IMR-90 (cell line): Measurements from ENCODE around the gene FBRSL1. TPM values are rescaled to one million over a fixed set of nuclear protein-coding genes. Genes with fewer than 3 reads are reported as not detected.

Source experiments
- ATAC-seq: fragments of 200-7000 bp; cut with Tn5 transposase; 2 replicates; pipeline ENCODE4 v1.9.1; 2020; ENCODE audit warnings: low read depth, mild to moderate bottlenecking, moderate library complexity
- BruUV-seq: library from RNA; stranded (reverse); fragments of 400-500 nt; replicated peaks from 2 replicates; lab custom pipeline; 2021; lab: Mats Ljungman, UMichigan
- CTCF ChIA-PET: fragments of 300-600 bp; formaldehyde crosslinking; extraction: SDS; loops from one replicate; lab custom pipeline; 2021; ENCODE audit warnings: antibody characterized with exemption; lab: Yijun Ruan, JAX
- POLR2A ChIA-PET: fragments of 300-600 bp; sonication (Branson Sonifier 250); formaldehyde crosslinking; loops from one replicate; lab custom pipeline; 2022; ENCODE audit warnings: antibody characterized with exemption; ENCODE audit not compliant: unreplicated experiment; lab: Charles Lee
- DNase-seq: peaks from one replicate; pipeline ENCODE4 v3.0.0; 2013
- H2AFZ ChIP-seq: replicated peaks from 2 replicates; pipeline ENCODE3; 2013; ENCODE audit warnings: low read length, mild to moderate bottlenecking; ENCODE audit not compliant: poor library complexity
- H2AK5ac ChIP-seq: 2 replicates; pipeline ENCODE4 v1.6.1; 2013; ENCODE audit warnings: low read depth, low read length, inconsistent platforms
- H2AK9ac ChIP-seq: replicated peaks from 2 replicates; pipeline ENCODE3; 2013; ENCODE audit warnings: mild to moderate bottlenecking, low read depth, low read length, moderate library complexity; ENCODE audit not compliant: poor library complexity
- H2BK120ac ChIP-seq: 2 replicates; pipeline ENCODE4 v1.6.1; 2013; ENCODE audit warnings: low read depth, low read length, inconsistent platforms
- H2BK15ac ChIP-seq: 3 replicates; pipeline ENCODE4 v1.6.1; 2013; ENCODE audit warnings: low read depth, low read length, inconsistent platforms
- H2BK20ac ChIP-seq: 2 replicates; pipeline ENCODE4 v1.6.1; 2013; ENCODE audit warnings: low read depth, mild to moderate bottlenecking, inconsistent platforms, low read length, moderate library complexity
- H2BK5ac ChIP-seq: 2 replicates; pipeline ENCODE4 v1.6.1; 2013; ENCODE audit warnings: mild to moderate bottlenecking, low read depth, low read length, inconsistent platforms; ENCODE audit not compliant: poor library complexity, severe bottlenecking
- H3K14ac ChIP-seq: replicated peaks from 2 replicates; pipeline ENCODE4 v1.6.1; 2013; ENCODE audit warnings: low read depth, low read length, inconsistent platforms
- H3K18ac ChIP-seq: 2 replicates; pipeline ENCODE4 v1.6.1; 2013; ENCODE audit warnings: low read depth, low read length, control low read depth
- H3K23ac ChIP-seq: 2 replicates; pipeline ENCODE4 v1.6.1; 2013; ENCODE audit warnings: low read depth, low read length, inconsistent platforms
- H3K27ac ChIP-seq: 2 replicates; pipeline ENCODE4 v1.5.1; 2013; ENCODE audit warnings: mild to moderate bottlenecking, control low read depth, low read length; ENCODE audit not compliant: insufficient read depth
- H3K27me3 ChIP-seq: 2 replicates; pipeline ENCODE4 v1.6.1; 2013; ENCODE audit warnings: low read length; ENCODE audit not compliant: control insufficient read depth, insufficient read depth
- H3K36me3 ChIP-seq: 2 replicates; pipeline ENCODE4 v1.6.1; 2013; ENCODE audit warnings: low read length, mixed read lengths; ENCODE audit not compliant: control insufficient read depth, insufficient read depth
- H3K4ac ChIP-seq: 2 replicates; pipeline ENCODE4 v1.6.1; 2013; ENCODE audit warnings: low read depth, low read length, inconsistent platforms
- H3K4me1 ChIP-seq: 2 replicates; pipeline ENCODE4 v1.6.1; 2013; ENCODE audit warnings: low read length, mixed read lengths; ENCODE audit not compliant: control insufficient read depth, insufficient read depth
- H3K4me2 ChIP-seq: 2 replicates; pipeline ENCODE4 v1.6.1; 2013; ENCODE audit warnings: low read depth, mild to moderate bottlenecking, control low read depth, low read length, moderate library complexity
- H3K4me3 ChIP-seq: 2 replicates; pipeline ENCODE4 v1.5.1; 2013; ENCODE audit warnings: low read depth, mild to moderate bottlenecking, control low read depth, low read length, moderate library complexity; ENCODE audit not compliant: insufficient read depth
- H3K56ac ChIP-seq: 2 replicates; pipeline ENCODE4 v1.6.1; 2013; ENCODE audit warnings: low read length, inconsistent platforms; ENCODE audit not compliant: insufficient read depth; ENCODE audit errors: extremely low read depth
- H3K79me1 ChIP-seq, 2 experiments: 2 replicates each; pipeline ENCODE4 v1.6.1; 2013; ENCODE audit warnings: low read length in 2 of 2, inconsistent platforms in 1 of 2, low read depth in 1 of 2
- H3K9ac ChIP-seq: 2 replicates; pipeline ENCODE4 v1.6.1; 2013; ENCODE audit warnings: low read depth, low read length, control low read depth
- H3K9me1 ChIP-seq: 2 replicates; pipeline ENCODE4 v1.6.1; 2013; ENCODE audit warnings: low read length, inconsistent platforms; ENCODE audit not compliant: insufficient read depth
- H3K9me3 ChIP-seq: 2 replicates; pipeline ENCODE4 v1.6.1; 2013; ENCODE audit warnings: low read length; ENCODE audit not compliant: control insufficient read depth, insufficient read depth
- H4K20me1 ChIP-seq: 2 replicates; pipeline ENCODE4 v1.6.1; 2013; ENCODE audit warnings: low read length, inconsistent platforms; ENCODE audit not compliant: insufficient read depth
- H4K5ac ChIP-seq: 2 replicates; pipeline ENCODE4 v1.6.1; 2013; ENCODE audit warnings: mild to moderate bottlenecking, low read depth, low read length, control low read depth
- H4K8ac ChIP-seq, 2 experiments: 2 replicates each; pipeline ENCODE4 v1.6.1; 2013; ENCODE audit warnings: low read depth in 2 of 2, low read length in 2 of 2, control low read depth in 1 of 2, inconsistent platforms in 1 of 2
- H4K91ac ChIP-seq: 2 replicates; pipeline ENCODE4 v1.6.1; 2013; ENCODE audit warnings: low read depth, low read length, inconsistent platforms; ENCODE audit not compliant: insufficient read depth
- BHLHE40 ChIP-seq: fragments of 150-350 bp; IDR thresholded peaks from 2 replicates; pipeline ENCODE4 v1.6.1; 2016; ENCODE audit warnings: mild to moderate bottlenecking, low read depth, low read length
- CEBPB ChIP-seq: IDR thresholded peaks from 2 replicates; pipeline ENCODE4 v1.6.1; 2012; ENCODE audit warnings: low read depth, low read length, improper control_type of control experiment
- CHD1 ChIP-seq: IDR thresholded peaks from 2 replicates; pipeline ENCODE4 v1.6.1; 2012; ENCODE audit warnings: low read depth, low read length, improper control_type of control experiment
- FOS ChIP-seq: fragments of 150-350 bp; IDR thresholded peaks from 2 replicates; pipeline ENCODE4 v1.6.1; 2016; ENCODE audit warnings: low read depth, low read length
- MAFK ChIP-seq: IDR thresholded peaks from 2 replicates; pipeline ENCODE4 v1.6.1; 2012; ENCODE audit warnings: low read depth, low read length, improper control_type of control experiment
- MAZ ChIP-seq: IDR thresholded peaks from 2 replicates; pipeline ENCODE4 v1.6.1; 2012; ENCODE audit warnings: low read depth, mild to moderate bottlenecking, low read length, improper control_type of control experiment, moderate library complexity, borderline replicate concordance
- MXI1 ChIP-seq: IDR thresholded peaks from 2 replicates; pipeline ENCODE4 v1.6.1; 2012; ENCODE audit warnings: low read depth, mild to moderate bottlenecking, low read length, moderate library complexity, borderline replicate concordance
- NFE2L2 ChIP-seq: fragments of 150-350 bp; IDR thresholded peaks from 2 replicates; pipeline ENCODE4 v1.6.1; 2016; ENCODE audit warnings: low read depth, mild to moderate bottlenecking, low read length
- POLR2A ChIP-seq: IDR thresholded peaks from 2 replicates; pipeline ENCODE4 v1.6.1; 2012; ENCODE audit warnings: mild to moderate bottlenecking, low read depth, low read length
- RAD21 ChIP-seq: IDR thresholded peaks from 2 replicates; pipeline ENCODE4 v1.6.1; 2012; ENCODE audit warnings: low read length, improper control_type of control experiment
- RCOR1 ChIP-seq: IDR thresholded peaks from 2 replicates; pipeline ENCODE4 v1.6.1; 2012; ENCODE audit warnings: mild to moderate bottlenecking, low read length, improper control_type of control experiment; ENCODE audit not compliant: insufficient replicate concordance
- RFX5 ChIP-seq: IDR thresholded peaks from 2 replicates; pipeline ENCODE4 v1.8.0; 2012; ENCODE audit warnings: low read depth, mild to moderate bottlenecking, low read length, moderate library complexity
- SMC3 ChIP-seq: fragments of 150-350 bp; IDR thresholded peaks from 2 replicates; pipeline ENCODE4 v1.6.1; 2016; ENCODE audit warnings: low read depth, mild to moderate bottlenecking, antibody characterized with exemption, low read length, moderate library complexity
- WGBS, 2 experiments: methylation state at CpG; one replicate each; pipeline versions ENCODE4 v1.1.5 to v1.1.7; 2013; ENCODE audit warnings: missing lambda C conversion rate in 2 of 2; ENCODE audit not compliant: insufficient read length in 1 of 2; ENCODE audit errors: extremely low coverage in 2 of 2; 5-methylcytosine and 5-hydroxymethylcytosine counted together
- dilution Hi-C: fragments of 300-500 bp; cut with HindIII; formaldehyde crosslinking; loops from one replicate; pipeline ENCODE4 v1.14.3; 2018; ENCODE audit warnings: low sequenced_read_pairs; ENCODE audit not compliant: unreplicated experiment
- in situ Hi-C: fragments of 300-500 bp; cut with MboI; formaldehyde crosslinking; loops from 3 replicates; pipeline ENCODE4 v1.14.3; 2019; ENCODE audit warnings: low sequenced_read_pairs, inconsistent platforms, mixed read lengths
- intact Hi-C: fragments of 100-400 bp; cut with micrococcal nuclease; formaldehyde crosslinking; loops from 2 replicates; pipeline ENCODE4 v1.10.0; 2022
- polyA plus RNA-seq, 3 experiments: library from polyadenylated mRNA; depleted of rRNA; stranded (reverse); fragments of >200 nt; gene quantifications; 2 replicates each; pipeline ENCODE4 v1.2.3, GENCODE V29; 2012; ENCODE audit warnings: low replicate concordance in 1 of 3
- total RNA-seq: library from RNA; depleted of rRNA; stranded (reverse); fragments of >200 nt; gene quantifications from 2 replicates; pipeline ENCODE4 v1.2.3, GENCODE V29; 2012
- TF ChIP-seq, protein P1 (sequence below): fragments of 150-350 bp; IDR thresholded peaks from 2 replicates; pipeline ENCODE4 v1.6.1; 2017; ENCODE audit warnings: mild to moderate bottlenecking, antibody characterized with exemption, low read length, low read depth
- TF ChIP-seq, protein P2 (sequence below): conservative IDR thresholded peaks from 2 replicates; pipeline ENCODE4 v1.5.1; 2012; ENCODE audit warnings: mild to moderate bottlenecking, low read depth, low read length, improper control_type of control experiment
- TF ChIP-seq, protein P3 (sequence below): fragments of 150-350 bp; IDR thresholded peaks from 2 replicates; pipeline ENCODE4 v1.6.1; 2016; ENCODE audit warnings: low read depth, mild to moderate bottlenecking, low read length, moderate library complexity, borderline replicate concordance

The FBRSL1 gene
- total and polyA plus RNA-seq, 2 of the 4 experiments (the other 2 are of a cell fraction): 0.36 to 10.8 TPM

DNA sequence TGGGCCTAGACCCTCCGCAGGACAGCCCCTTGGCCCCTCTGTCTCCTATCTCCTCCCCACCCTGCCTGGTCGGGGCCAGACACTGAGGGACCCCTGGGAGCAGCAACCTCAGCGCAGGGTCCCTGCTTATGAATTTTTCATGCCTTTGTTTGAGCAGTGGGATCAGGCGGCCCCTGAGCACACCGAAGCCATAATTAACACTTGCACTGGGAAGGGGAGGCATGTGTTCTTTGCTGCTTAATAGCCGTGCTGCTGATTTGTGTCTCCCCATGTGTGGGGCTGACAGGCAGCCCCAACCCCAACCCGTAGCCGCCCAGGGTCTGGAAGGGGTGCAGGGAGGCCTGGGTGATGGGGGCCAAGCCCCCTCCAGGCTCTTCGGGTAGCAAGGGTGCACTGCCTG, 52.7 kb downstream of the FBRSL1 start:
- ATAC-seq (no peak), DNase-seq (no peak)
- dilution Hi-C loops (no loop called here), in situ Hi-C loops (no loop called here), intact Hi-C loops (no loop called here)
- peaks cover 0 to 3% of the 10 kb centered on the region in 2 experiments; a peak in 1 of 4 replicates for H3K79me1 ChIP-seq
- H3K4ac ChIP-seq: no peak overlapping the region
- H4K91ac ChIP-seq: no peak overlapping the region
- H3K9me1 ChIP-seq: peaks cover 5% of the 10 kb centered on the region; the same call in 1 of the 2 replicates
- no peak overlapping the region for H3K27ac ChIP-seq
- H4K20me1 ChIP-seq: peaks cover 12% of the 10 kb centered on the region
- ChIA-PET POLR2A (no interaction called here), CTCF (no interaction called here)
- no peak overlapping the region for H2BK15ac ChIP-seq
- no peak overlapping the region for H2BK120ac ChIP-seq
- H3K9me3 ChIP-seq: no peaks in the 10 kb centered on the region
- H3K4me3 ChIP-seq: no peak overlapping the region
- no peak overlapping the region for H4K5ac ChIP-seq
- no peak overlapping the region for H3K56ac ChIP-seq
- BruUV-seq: no TSS peak
- no peak overlapping the region for H4K8ac ChIP-seq
- no peak overlapping the region for H2AFZ ChIP-seq
- no peaks in the 10 kb centered on the region for H3K27me3 ChIP-seq
- no peaks in the 10 kb centered on the region for H3K4me1 ChIP-seq
- H2AK5ac ChIP-seq: no peak overlapping the region
- H3K4me2 ChIP-seq: no peak overlapping the region
- no peak overlapping the region for H3K18ac ChIP-seq
- no peak overlapping the region for H3K23ac ChIP-seq
- TF ChIP-seq RCOR1: no peak
- TF ChIP-seq NFE2L2: no peak
- TF ChIP-seq, protein P1, sequence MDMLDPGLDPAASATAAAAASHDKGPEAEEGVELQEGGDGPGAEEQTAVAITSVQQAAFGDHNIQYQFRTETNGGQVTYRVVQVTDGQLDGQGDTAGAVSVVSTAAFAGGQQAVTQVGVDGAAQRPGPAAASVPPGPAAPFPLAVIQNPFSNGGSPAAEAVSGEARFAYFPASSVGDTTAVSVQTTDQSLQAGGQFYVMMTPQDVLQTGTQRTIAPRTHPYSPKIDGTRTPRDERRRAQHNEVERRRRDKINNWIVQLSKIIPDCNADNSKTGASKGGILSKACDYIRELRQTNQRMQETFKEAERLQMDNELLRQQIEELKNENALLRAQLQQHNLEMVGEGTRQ: no peak
- TF ChIP-seq POLR2A: no peak
- no peak for TF ChIP-seq FOS
- no peak for TF ChIP-seq SMC3
- no peak for TF ChIP-seq CHD1
- no peak for TF ChIP-seq RAD21
- TF ChIP-seq MAFK: no peak
- no peak for TF ChIP-seq MAZ
- no peak for TF ChIP-seq RFX5
- no peak for TF ChIP-seq BHLHE40
- TF ChIP-seq, protein P2, sequence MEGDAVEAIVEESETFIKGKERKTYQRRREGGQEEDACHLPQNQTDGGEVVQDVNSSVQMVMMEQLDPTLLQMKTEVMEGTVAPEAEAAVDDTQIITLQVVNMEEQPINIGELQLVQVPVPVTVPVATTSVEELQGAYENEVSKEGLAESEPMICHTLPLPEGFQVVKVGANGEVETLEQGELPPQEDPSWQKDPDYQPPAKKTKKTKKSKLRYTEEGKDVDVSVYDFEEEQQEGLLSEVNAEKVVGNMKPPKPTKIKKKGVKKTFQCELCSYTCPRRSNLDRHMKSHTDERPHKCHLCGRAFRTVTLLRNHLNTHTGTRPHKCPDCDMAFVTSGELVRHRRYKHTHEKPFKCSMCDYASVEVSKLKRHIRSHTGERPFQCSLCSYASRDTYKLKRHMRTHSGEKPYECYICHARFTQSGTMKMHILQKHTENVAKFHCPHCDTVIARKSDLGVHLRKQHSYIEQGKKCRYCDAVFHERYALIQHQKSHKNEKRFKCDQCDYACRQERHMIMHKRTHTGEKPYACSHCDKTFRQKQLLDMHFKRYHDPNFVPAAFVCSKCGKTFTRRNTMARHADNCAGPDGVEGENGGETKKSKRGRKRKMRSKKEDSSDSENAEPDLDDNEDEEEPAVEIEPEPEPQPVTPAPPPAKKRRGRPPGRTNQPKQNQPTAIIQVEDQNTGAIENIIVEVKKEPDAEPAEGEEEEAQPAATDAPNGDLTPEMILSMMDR: no peak
- TF ChIP-seq, protein P3, sequence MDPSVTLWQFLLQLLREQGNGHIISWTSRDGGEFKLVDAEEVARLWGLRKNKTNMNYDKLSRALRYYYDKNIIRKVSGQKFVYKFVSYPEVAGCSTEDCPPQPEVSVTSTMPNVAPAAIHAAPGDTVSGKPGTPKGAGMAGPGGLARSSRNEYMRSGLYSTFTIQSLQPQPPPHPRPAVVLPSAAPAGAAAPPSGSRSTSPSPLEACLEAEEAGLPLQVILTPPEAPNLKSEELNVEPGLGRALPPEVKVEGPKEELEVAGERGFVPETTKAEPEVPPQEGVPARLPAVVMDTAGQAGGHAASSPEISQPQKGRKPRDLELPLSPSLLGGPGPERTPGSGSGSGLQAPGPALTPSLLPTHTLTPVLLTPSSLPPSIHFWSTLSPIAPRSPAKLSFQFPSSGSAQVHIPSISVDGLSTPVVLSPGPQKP: no peak
- no peak for TF ChIP-seq MXI1
- TF ChIP-seq CEBPB: no peak
- H2BK20ac ChIP-seq: no peak overlapping the region
- no peaks in the 10 kb centered on the region; the same call in 1 of the 2 replicates for H3K36me3 ChIP-seq
- H3K14ac ChIP-seq: no peak overlapping the region
- H2BK5ac ChIP-seq: no peak overlapping the region
- no peak overlapping the region for H3K9ac ChIP-seq
- no peak overlapping the region for H2AK9ac ChIP-seq
- no CpG with 5 or more reads among the region's 9 CpGs for WGBS, 2 experiments
